GM19328 (cell line): ENCODE measurements around the gene SLC38A10.

ENCODE experiments used
- ATAC-seq: cut with Tn5 transposase; IDR thresholded peaks from one replicate; pipeline ENCODE4 v1.9.1; 2021; ENCODE audit warnings: mild to moderate bottlenecking, moderate library complexity; ENCODE audit not compliant: unreplicated experiment

Gene SLC38A10

GRCh38 chr17:81331527-81332043 lies 36.5 kb upstream of the SLC38A10 start:
- ATAC-seq: no peak

- ATAC-seq: no peak
Measured at GRCh38 chr17:81330884-81331245, 35.8 kb upstream of the SLC38A10 start.

GRCh38 chr17:81329927-81330883 lies 35.1 kb upstream of the SLC38A10 start:
- no peak for ATAC-seq

- no peak for ATAC-seq
Measured at GRCh38 chr17:81328978-81329926, 34.1 kb upstream of the SLC38A10 start.

GRCh38 chr17:81328489-81328888 lies 33.4 kb upstream of the SLC38A10 start:
- no peak for ATAC-seq

GRCh38 chr17:81325714-81326358 lies 30.7 kb upstream of the SLC38A10 start:
- no peak for ATAC-seq

GRCh38 chr17:81324851-81325713 lies 30.0 kb upstream of the SLC38A10 start:
- ATAC-seq: no peak

GRCh38 chr17:81324177-81324850 lies 29.2 kb upstream of the SLC38A10 start:
- no peak for ATAC-seq

GRCh38 chr17:81323411-81323868 lies 28.3 kb upstream of the SLC38A10 start:
- ATAC-seq: no peak

GRCh38 chr17:81323083-81323369 lies 27.9 kb upstream of the SLC38A10 start:
- no peak for ATAC-seq

- no peak for ATAC-seq
Measured at GRCh38 chr17:81322271-81323082, 27.4 kb upstream of the SLC38A10 start.

- ATAC-seq: no peak
Measured at GRCh38 chr17:81317961-81318605, 23.0 kb upstream of the SLC38A10 start.

GRCh38 chr17:81317530-81317821 lies 22.4 kb upstream of the SLC38A10 start:
- ATAC-seq: no peak

GRCh38 chr17:81315885-81316391 lies 20.8 kb upstream of the SLC38A10 start:
- no peak for ATAC-seq

- no peak for ATAC-seq
Measured at GRCh38 chr17:81315129-81315884, 20.2 kb upstream of the SLC38A10 start.

- no peak for ATAC-seq
Measured at GRCh38 chr17:81314398-81315081, 19.4 kb upstream of the SLC38A10 start.
